ENCODE results near the gene IL23R. TPM values are rescaled to one million over a fixed set of nuclear protein-coding genes. Genes with fewer than 3 reads are reported as not detected.

IL23R gene
- total RNA-seq, 2 experiments from 2014 or later = 0.08 to 0.14 TPM

DNA sequence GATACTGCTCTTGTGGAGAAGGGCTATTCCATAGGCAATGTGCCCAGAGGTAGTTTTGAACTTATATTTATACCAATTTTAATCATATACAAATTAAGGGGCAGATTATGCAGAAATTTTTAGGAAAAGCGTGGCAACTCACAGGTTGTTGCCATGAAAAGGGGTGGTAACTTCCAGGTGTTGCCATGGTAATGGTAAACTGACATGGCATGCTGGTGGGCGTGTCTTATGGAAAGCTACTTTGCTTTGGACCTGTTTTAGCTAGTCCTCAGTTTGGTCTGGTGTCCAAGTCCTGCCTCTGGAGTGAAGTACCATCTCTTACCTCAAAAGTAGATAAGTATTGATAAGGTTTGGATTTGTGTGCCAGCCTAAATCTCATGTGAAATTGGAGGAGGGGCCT is 7.9 kb upstream of the IL23R start:
- H3K4me1 Mint-ChIP-seq (ENCODE audit: low read depth) = peaks cover 7% of the 10 kb centered on the region
- no peak overlapping the region for H3K4me3 ChIP-seq (ENCODE audit: low read length)
- ATAC-seq (ENCODE audit: poor library complexity) (no peak), DNase-seq (no peak)
- no peak for TF ChIP-seq CTCF (IDR thresholded peaks at IDR 0.05)
- H3K27ac Mint-ChIP-seq = no peak overlapping the region
- ChIA-PET POLR2A (no interaction called here), CTCF (no interaction called here)
- H3K36me3 Mint-ChIP-seq (ENCODE audit: low read depth) = no peaks in the 10 kb centered on the region
- H3K9me3 ChIP-seq (ENCODE audit: control insufficient read depth in 1 of 2, insufficient read depth in 1 of 2, low read length in 2 of 2) = no peaks in the 10 kb centered on the region
- H3K4me3 Mint-ChIP-seq = no peak overlapping the region
- intact Hi-C loops (cut with DNase I, micrococcal nuclease) = no loop called here
- no peak overlapping the region for H3K27ac ChIP-seq (ENCODE audit: low read depth in 1 of 2, low read length in 2 of 2)
- H3K27me3 ChIP-seq (ENCODE audit: control insufficient read depth in 1 of 2, insufficient read depth in 2 of 2, low read length in 2 of 2) = no peaks in the 10 kb centered on the region
- peaks cover 3% of the 10 kb centered on the region for H3K4me1 ChIP-seq (ENCODE audit: insufficient read depth, low read length)
- no peaks in the 10 kb centered on the region for H3K9me3 Mint-ChIP-seq
- no peaks in the 10 kb centered on the region for H3K27me3 Mint-ChIP-seq
- no peaks in the 10 kb centered on the region for H3K36me3 ChIP-seq (ENCODE audit: insufficient read depth, low read length)

DNA sequence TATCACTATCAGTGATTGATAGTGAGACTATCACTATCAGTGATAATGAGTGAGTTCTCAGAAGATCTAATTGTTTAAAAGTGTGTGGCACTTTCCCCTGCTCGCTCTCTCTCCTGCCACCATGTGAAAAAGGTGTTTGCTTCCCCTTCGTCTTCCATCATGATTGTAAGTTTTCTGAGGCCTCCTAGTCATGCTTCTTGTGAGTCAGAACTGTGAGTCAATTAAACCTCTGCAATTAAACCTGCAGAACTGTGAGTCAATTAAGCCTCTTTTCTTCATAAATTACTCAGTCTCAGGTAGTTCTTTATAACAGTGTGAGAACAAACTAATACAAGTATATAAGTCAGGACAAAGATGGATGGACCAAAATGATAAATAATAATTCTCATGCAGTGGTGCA is 7.0 kb upstream of the IL23R start:
- intact Hi-C loops (cut with DNase I, micrococcal nuclease) = no loop called here
- DNase-seq = no peak

GRCh38 chr1:67162954-67163353 is 3.3 kb upstream of the IL23R start:
- Histone ChIP-seq H3K4me3 (ENCODE audit: low read length) (no peak overlapping the region), H3K27me3 (ENCODE audit: control insufficient read depth in 1 of 2, insufficient read depth in 2 of 2, low read length in 2 of 2) (peaks cover 0 to 3% of the 10 kb centered on the region in 2 experiments), H3K36me3 (ENCODE audit: insufficient read depth, low read length) (no peaks in the 10 kb centered on the region), H3K9me3 (ENCODE audit: control insufficient read depth in 1 of 2, insufficient read depth in 1 of 2, low read length in 2 of 2) (no peaks in the 10 kb centered on the region), H3K4me1 (ENCODE audit: insufficient read depth, low read length) (peaks cover 6% of the 10 kb centered on the region), H3K27ac (ENCODE audit: low read depth in 1 of 2, low read length in 2 of 2) (no peak overlapping the region)
- intact Hi-C loops (cut with DNase I, micrococcal nuclease) = no loop called here
- TF ChIP-seq CTCF (IDR thresholded peaks at IDR 0.05) = no peak
- H3K4me1 Mint-ChIP-seq (ENCODE audit: low read depth) = peaks cover 15% of the 10 kb centered on the region
- POLR2A ChIA-PET = interaction anchor here (1.2 to 1.4 kb wide), 2 partner anchors 8 to 14 kb away, joined by 3 read pairs; no protein-coding TSS in a partner anchor
- ATAC-seq (ENCODE audit: poor library complexity) (peak; percentile 51), DNase-seq (peak in 3 of 14 experiments; percentile 18 to 33 (median 26))
- no peaks in the 10 kb centered on the region for H3K36me3 Mint-ChIP-seq (ENCODE audit: low read depth)
- CTCF ChIA-PET = interaction anchor here (0.9 to 1.2 kb wide), 2 partner anchors 19 to 49 kb away, joined by 3 read pairs; no protein-coding TSS in a partner anchor
- H3K9me3 Mint-ChIP-seq = no peaks in the 10 kb centered on the region
- H3K4me3 Mint-ChIP-seq = no peak overlapping the region
- H3K27me3 Mint-ChIP-seq = peaks cover 6% of the 10 kb centered on the region
- no peak overlapping the region for H3K27ac Mint-ChIP-seq

More for the DNA sequence above, 7.0 kb upstream of the IL23R start:
- no peak for TF ChIP-seq CTCF (IDR thresholded peaks at IDR 0.05)
- CTCF ChIA-PET = no interaction called here
- Histone ChIP-seq H3K9me3 (ENCODE audit: control insufficient read depth in 1 of 2, insufficient read depth in 1 of 2, low read length in 2 of 2) (no peaks in the 10 kb centered on the region), H3K4me3 (ENCODE audit: low read length) (no peak overlapping the region), H3K4me1 (ENCODE audit: insufficient read depth, low read length) (peaks cover 3% of the 10 kb centered on the region), H3K27me3 (ENCODE audit: control insufficient read depth in 1 of 2, insufficient read depth in 2 of 2, low read length in 2 of 2) (no peaks in the 10 kb centered on the region), H3K36me3 (ENCODE audit: insufficient read depth, low read length) (no peaks in the 10 kb centered on the region), H3K27ac (ENCODE audit: low read depth in 1 of 2, low read length in 2 of 2) (no peak overlapping the region)
- POLR2A ChIA-PET = no interaction called here
- Mint-ChIP-seq H3K4me1 (ENCODE audit: low read depth) (peaks cover 7% of the 10 kb centered on the region), H3K36me3 (ENCODE audit: low read depth) (no peaks in the 10 kb centered on the region), H3K27me3 (peaks cover 6% of the 10 kb centered on the region), H3K4me3 (no peak overlapping the region), H3K9me3 (no peaks in the 10 kb centered on the region), H3K27ac (no peak overlapping the region)
- no peak for ATAC-seq (ENCODE audit: poor library complexity)
